CD4-positive, alpha-beta T cell treated with Interleukin-4 for 4 hours (primary cell): ENCODE data around the gene ZAP70.

ENCODE experiments used
- DNase-seq: peaks from one replicate; pipeline ENCODE4 v3.0.0-alpha.2; 2020

Gene ZAP70

GRCh38 chr2:97718051-97718882 lies 4.9 kb downstream of the ZAP70 start:
- DNase-seq: peak; percentile 81

GRCh38 chr2:97718942-97719341 lies 5.6 kb downstream of the ZAP70 start:
- peak; percentile 18 for DNase-seq

DNA sequence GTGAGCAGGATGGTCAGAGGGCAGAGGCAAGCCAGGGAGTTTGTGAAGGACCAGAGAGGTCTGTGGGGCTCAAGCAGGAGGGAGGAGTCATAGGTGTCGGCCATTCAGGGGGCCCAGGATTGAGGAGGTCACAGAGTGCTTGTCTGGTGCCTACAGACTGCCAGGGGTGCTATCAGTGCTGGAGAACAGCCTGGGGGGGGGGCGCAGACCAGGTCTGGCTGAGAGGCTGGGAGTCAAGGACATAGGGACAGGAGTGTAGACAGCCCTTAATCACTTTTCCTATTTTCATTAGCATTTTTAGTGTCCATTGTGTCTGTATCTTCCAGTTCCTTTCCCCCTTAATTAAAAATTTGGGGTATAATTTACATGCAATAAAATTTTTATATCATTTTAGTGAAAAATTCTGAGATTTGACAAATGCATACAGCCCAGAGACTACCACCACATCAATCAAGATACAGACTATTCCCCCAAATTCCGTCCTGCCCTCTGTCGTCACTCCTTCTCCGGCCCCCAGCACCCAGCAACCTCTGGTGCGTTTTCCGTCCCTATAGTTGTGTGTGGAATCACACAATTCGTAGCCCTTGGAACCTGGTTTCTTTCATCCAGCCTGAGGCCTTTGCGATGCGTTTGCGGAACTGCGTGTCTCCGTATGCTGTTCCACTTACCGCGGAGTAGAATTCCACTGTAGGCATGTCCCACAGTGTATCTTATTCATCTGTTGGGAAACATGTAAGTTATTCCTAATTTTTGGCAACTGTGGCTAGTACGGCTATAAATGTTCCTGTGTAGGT lies 6.2 kb downstream of the ZAP70 start:
- DNase-seq: no peak

DNA sequence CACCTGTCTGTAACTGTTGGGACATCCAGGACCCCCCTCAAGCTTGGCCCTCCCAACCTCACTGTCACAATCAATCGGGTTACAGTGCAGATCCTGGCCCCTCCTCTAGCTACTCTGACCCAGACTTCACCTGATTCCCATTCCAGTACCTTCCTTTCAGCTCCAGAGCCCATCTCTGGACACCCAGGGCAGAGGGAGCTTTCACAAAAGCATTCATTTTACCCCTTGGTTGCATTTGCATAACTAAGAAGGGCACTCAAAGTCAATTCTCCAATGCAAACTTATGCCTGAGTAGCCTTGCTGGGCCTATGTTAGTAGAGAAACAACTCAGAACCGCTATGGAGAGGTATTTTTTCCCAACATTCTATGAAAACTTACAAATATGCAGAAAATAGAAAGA lies 7.4 kb downstream of the ZAP70 start:
- DNase-seq: no peak

GRCh38 chr2:97722227-97722626 lies 8.9 kb downstream of the ZAP70 start:
- no peak for DNase-seq

DNA sequence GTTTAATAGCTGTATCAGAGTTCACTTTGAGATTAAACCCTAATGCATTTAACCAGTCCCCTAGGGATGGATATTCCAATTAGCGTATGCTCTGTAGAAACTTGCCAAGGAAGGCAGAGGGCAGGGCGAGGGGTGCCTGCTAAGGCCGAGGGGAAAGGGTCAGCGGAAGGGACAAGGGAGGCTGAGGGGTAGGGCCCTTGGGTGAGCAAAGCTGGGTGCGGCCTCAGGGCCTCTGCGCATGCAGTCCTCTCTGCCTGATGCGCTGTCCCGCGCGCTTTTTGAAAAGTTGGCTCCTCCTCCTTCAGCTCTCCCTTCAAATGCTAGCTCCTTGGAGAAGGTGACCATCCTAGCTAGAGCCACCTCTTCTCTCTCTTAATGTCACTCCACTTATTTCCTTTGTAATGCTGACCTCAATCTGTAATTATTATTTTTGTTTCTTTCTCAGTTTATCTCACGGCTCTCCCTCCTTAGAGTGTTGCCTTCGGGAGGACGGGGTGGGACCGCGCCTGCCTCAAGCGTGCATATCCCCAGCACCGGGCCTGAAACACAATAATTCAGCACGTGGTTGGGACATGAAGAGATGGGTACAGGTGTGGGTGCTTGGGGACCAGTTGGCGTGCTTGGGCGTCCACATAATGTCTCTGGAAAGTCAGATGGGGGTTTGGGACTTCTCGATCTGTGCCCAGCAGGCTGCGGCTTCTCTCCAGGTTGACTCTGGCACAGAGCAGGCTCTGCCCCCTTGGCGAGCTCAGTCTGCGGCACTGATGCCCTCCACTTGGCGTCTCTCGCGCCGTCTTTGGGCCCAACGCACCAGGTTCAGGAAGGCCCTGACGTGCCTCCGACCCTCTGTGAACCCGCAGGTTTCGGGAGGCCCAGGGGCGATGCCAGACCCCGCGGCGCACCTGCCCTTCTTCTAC lies 10.0 kb downstream of the ZAP70 start:
- DNase-seq: no peak

- no peak for DNase-seq
These were observed 10.7 kb downstream of the ZAP70 start for GRCh38 chr2:97724073-97724410.

DNA sequence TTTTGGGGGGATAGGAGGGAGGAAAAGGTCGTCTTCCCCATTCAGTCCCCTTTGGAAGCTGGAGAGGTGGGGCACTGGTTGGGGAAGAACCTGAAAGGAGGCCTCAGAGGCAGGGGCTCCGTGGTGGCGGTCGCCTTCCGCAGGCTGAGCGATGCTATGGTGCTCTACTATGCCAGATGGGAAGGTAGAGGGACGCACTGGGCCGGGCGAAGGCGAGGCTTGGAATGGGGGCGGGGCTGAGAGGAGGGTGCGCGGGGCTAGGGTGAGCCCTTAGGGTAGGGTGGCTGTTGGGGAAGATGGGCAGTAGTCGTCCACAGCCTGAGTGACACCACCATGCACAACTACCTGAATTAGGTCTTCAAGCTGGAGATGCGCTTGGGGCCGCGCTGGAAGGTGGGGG lies 11.1 kb downstream of the ZAP70 start:
- DNase-seq: no peak

DNA sequence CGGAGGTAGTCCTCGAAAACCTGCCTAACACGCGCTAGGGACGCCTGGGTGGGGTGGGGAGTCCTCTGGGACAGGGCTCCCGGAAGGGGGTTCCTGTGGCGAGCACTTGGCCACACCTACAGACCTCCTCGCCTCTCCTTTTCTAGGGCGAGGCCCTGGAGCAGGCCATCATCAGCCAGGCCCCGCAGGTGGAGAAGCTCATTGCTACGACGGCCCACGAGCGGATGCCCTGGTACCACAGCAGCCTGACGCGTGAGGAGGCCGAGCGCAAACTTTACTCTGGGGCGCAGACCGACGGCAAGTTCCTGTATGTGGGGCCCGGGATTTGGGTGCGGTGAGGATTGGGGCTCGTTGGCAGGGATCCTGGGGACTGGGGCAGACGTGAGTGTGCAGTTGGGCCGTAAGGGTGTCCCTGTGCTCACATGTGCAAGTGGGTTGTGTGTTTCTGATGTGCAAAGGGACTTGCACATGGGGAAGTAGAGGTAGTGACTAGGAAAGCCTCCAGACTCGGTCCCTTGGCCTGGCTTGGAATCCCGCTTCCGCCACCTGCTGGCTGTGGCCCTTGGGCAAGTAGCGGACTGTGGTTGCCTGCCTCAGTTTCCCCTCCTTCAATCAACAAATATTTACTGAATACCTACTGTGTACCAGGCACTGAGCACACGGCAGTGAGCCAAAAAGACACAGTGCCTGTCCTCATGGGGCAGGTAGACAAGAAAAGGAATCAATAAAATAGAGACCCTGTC lies 11.7 kb downstream of the ZAP70 start:
- DNase-seq: no peak

DNA sequence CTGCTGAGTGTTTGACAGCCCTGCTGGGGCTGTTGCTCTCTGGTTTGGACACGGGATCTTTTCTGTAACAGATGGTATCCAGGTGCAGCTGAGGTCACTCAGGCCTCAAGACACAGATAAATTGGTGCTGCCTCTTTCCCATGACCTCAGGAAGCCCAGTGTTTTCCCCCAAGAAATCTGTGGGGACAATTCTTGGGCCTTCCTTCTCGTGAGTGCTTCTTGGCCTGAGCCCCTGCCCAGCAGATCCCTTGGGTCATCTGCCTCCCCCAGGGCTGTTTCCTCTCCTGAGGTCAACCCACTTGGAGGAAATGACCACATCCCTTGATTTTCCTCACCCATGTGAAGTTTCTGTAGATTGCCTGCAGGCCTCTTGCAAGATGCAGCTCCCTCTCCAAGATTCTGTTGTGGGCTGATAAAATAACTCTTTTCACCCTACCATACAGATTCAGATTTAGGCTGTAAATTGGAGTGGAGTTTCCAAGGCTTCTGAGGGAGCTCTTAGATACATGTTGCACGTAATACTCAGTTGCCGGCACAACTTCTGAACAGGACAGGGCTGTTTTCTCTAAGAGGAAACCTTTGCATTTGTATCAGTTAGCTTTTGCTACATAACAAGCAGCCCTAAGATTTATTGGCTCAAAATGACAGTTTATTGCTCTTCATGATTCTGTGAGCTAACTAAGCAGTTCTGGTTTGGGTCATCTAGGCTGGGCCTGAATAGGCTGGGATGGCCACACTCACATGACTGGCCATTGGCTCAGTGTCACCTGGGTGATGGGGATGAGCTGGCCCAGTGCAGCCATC lies 13.1 kb downstream of the ZAP70 start:
- DNase-seq: no peak

- DNase-seq: no peak
These were observed 13.9 kb downstream of the ZAP70 start for GRCh38 chr2:97727296-97727695.

- peak; percentile 38 for DNase-seq
These were observed 14.8 kb downstream of the ZAP70 start for GRCh38 chr2:97728091-97728731.

- no peak for DNase-seq
These were observed 16.9 kb downstream of the ZAP70 start for GRCh38 chr2:97730245-97730644.

DNA sequence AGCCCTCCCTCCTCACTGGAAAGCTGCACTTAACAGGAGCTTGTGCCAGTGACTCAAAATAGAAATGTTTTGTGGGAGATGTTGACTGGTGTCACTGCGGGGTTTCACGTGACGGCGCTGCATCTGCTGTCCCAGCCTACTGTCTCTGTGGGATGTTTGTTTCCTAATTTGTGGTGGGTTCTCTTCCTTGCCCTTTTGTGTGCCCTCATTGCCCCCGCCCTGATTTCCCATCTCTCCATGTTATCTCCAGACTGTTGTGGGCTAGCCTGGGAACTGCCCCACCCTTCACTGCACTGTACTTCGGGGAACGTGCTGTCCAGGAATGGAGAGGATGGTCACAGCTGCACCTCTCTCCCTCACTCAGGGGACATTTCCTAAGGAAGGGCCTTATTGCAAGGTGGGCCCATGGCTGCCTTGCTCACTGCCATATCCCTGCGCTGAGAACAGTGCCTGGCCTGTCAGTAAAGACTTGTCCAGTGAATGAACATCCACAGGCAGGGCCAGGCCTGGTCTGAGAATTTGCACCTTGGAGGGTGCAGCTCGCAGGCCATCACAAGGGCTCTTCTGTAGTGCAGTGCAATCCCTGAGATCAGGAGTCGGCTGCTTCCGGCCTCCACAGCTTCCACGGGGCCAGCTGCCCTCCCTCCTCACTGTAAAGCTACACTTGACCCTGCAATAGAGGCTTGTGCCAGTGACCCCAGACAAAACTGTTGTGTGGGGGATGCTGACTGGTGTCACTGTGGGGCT lies 18.1 kb downstream of the ZAP70 start:
- no peak for DNase-seq

- DNase-seq: no peak
These were observed 19.3 kb downstream of the ZAP70 start for GRCh38 chr2:97732436-97733340.

GRCh38 chr2:97733341-97734035 lies 20.1 kb downstream of the ZAP70 start:
- DNase-seq: no peak

DNA sequence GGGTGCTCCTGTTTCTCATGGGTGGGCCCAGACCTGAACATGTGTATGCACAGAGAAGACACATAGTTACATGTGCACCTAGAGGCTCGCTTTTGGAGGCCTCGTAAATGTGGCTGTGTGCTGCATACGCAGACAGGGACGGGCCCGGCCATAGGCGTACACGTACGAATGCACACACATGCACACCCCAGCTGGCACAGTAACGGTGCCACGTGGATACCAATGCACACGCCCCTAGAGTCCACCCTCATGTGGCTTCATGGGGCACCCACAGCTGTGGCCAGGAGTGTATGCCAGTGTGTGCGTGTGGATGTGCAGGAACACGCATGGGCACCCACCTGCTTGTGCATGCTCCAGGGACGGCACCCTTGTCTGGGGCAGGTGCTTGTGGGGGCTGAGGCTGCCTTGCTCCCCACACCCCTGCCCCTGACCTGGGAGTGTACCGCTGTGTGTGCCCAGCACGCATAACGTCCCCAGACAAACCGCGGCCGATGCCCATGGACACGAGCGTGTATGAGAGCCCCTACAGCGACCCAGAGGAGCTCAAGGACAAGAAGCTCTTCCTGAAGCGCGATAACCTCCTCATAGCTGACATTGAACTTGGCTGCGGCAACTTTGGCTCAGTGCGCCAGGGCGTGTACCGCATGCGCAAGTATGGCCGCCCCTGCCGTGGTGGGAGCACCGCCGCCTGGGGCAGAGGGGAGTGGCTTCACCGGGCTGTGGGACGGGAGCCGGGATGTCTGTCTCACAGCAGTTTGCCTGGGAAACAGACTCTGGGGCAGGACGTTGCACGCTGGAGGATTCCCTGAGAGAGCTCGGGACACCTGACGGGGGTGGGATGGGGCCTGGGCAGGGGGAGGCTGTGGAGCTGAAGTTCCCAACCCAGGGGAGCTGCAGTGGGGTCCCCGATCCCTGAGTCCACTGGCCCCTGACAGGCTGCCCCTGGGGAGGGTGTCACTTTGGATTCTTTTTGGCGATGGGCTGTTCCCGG lies 21.0 kb downstream of the ZAP70 start:
- DNase-seq: no peak
